Activated T-helper 1 cell treated with anti-CD3 and anti-CD28 coated beads, Interleukin-12 subunit alpha, Interleukin-12 subunit beta, Interleukin-2, Interleukin-4 antibody, amounts not matched to agents 30 ng/mL and 10 ng/mL and 1 ng/mL, durations not matched to agents 14 hours and 24 hours and 36 hours (primary cell): Measurements from ENCODE around the gene LHFPL3. TPM values are rescaled to one million over a fixed set of nuclear protein-coding genes. Genes with fewer than 3 reads are reported as not detected.
"Not testable (repeated sequence)": the region's sequence is repeated elsewhere in the genome, so short reads cannot be mapped to it uniquely, and the experiment has no call there.

Source experiments
- DNase-seq: peaks from one replicate; pipeline ENCODE4 v3.0.0; 2021; ENCODE audit warnings: low spot score
- H3K27ac Mint-ChIP-seq: one replicate; pipeline ENCODE4 v1.8.0; 2021; ENCODE audit warnings: mild to moderate bottlenecking, mixed read lengths
- H3K27me3 Mint-ChIP-seq: one replicate; pipeline ENCODE4 v1.8.0; 2022; ENCODE audit warnings: mild to moderate bottlenecking, moderate library complexity, mixed read lengths; ENCODE audit not compliant: insufficient read depth
- H3K36me3 Mint-ChIP-seq: one replicate; pipeline ENCODE4 v1.8.0; 2021; ENCODE audit warnings: low read depth, mixed read lengths
- H3K4me1 Mint-ChIP-seq: one replicate; pipeline ENCODE4 v1.8.0; 2021; ENCODE audit warnings: low read depth, mixed read lengths
- H3K4me3 Mint-ChIP-seq: one replicate; pipeline ENCODE4 v1.8.0; 2021; ENCODE audit warnings: mild to moderate bottlenecking, moderate library complexity, mixed read lengths
- H3K9me3 Mint-ChIP-seq: one replicate; pipeline ENCODE4 v1.8.0; 2021; ENCODE audit warnings: mixed read lengths
- intact Hi-C: fragments of 100-400 bp; cut with micrococcal nuclease; formaldehyde crosslinking; loops from one replicate; pipeline ENCODE4 v1.15.1; 2024
- total RNA-seq: library from RNA; stranded (reverse); gene quantifications from 2 replicates; pipeline ENCODE4 v1.2.3, GENCODE V29; 2022

Gene LHFPL3
- total RNA-seq, 1 donor from 2014 or later, result not detected

GRCh38 chr7:104529567-104529966, 201.2 kb downstream of the LHFPL3 start:
- no peaks in the 10 kb centered on the region for H3K36me3 Mint-ChIP-seq
- no peak for DNase-seq
- intact Hi-C loops, result no loop called here
- no peaks in the 10 kb centered on the region for H3K27me3 Mint-ChIP-seq
- H3K27ac Mint-ChIP-seq, result no peak overlapping the region
- H3K4me3 Mint-ChIP-seq, result no peak overlapping the region
- no peaks in the 10 kb centered on the region for H3K9me3 Mint-ChIP-seq
- no peaks in the 10 kb centered on the region for H3K4me1 Mint-ChIP-seq

- H3K27ac Mint-ChIP-seq, result no peak overlapping the region
- DNase-seq, result no peak
- no peaks in the 10 kb centered on the region for H3K36me3 Mint-ChIP-seq
- H3K4me1 Mint-ChIP-seq, result no peaks in the 10 kb centered on the region
- H3K4me3 Mint-ChIP-seq, result no peak overlapping the region
- no peaks in the 10 kb centered on the region for H3K27me3 Mint-ChIP-seq
- intact Hi-C loops, result no loop called here
- no peaks in the 10 kb centered on the region for H3K9me3 Mint-ChIP-seq
These were observed 201.8 kb downstream of the LHFPL3 start for GRCh38 chr7:104530251-104530650.

GRCh38 chr7:104534149-104534548, 205.7 kb downstream of the LHFPL3 start:
- Mint-ChIP-seq H3K4me3 (no peak overlapping the region), H3K27me3 (no peaks in the 10 kb centered on the region), H3K4me1 (no peaks in the 10 kb centered on the region), H3K27ac (no peak overlapping the region), H3K9me3 (no peaks in the 10 kb centered on the region), H3K36me3 (no peaks in the 10 kb centered on the region)
- no peak for DNase-seq
- intact Hi-C loops, result no loop called here

- H3K27ac Mint-ChIP-seq, result no peak overlapping the region
- no peaks in the 10 kb centered on the region for H3K36me3 Mint-ChIP-seq
- H3K9me3 Mint-ChIP-seq, result no peaks in the 10 kb centered on the region
- no peak for DNase-seq
- no peak overlapping the region for H3K4me3 Mint-ChIP-seq
- no peaks in the 10 kb centered on the region for H3K27me3 Mint-ChIP-seq
- intact Hi-C loops, result no loop called here
- no peaks in the 10 kb centered on the region for H3K4me1 Mint-ChIP-seq
These were observed 207.4 kb downstream of the LHFPL3 start for GRCh38 chr7:104535841-104536240.

GRCh38 chr7:104536956-104537355, 208.6 kb downstream of the LHFPL3 start:
- no peak for DNase-seq
- Mint-ChIP-seq H3K27me3 (no peaks in the 10 kb centered on the region), H3K4me3 (no peak overlapping the region), H3K27ac (no peak overlapping the region), H3K4me1 (no peaks in the 10 kb centered on the region), H3K36me3 (no peaks in the 10 kb centered on the region), H3K9me3 (no peaks in the 10 kb centered on the region)
- intact Hi-C loops, result no loop called here

GRCh38 chr7:104538152-104538551, 209.7 kb downstream of the LHFPL3 start:
- Mint-ChIP-seq H3K4me1 (no peaks in the 10 kb centered on the region), H3K36me3 (no peaks in the 10 kb centered on the region), H3K9me3 (no peaks in the 10 kb centered on the region), H3K27me3 (no peaks in the 10 kb centered on the region), H3K27ac (no peak overlapping the region), H3K4me3 (no peak overlapping the region)
- intact Hi-C loops, result no loop called here
- no peak for DNase-seq

GRCh38 chr7:104541897-104542296, 213.5 kb downstream of the LHFPL3 start:
- Mint-ChIP-seq H3K27me3 (no peaks in the 10 kb centered on the region), H3K4me3 (no peak overlapping the region), H3K36me3 (no peaks in the 10 kb centered on the region), H3K9me3 (no peaks in the 10 kb centered on the region), H3K4me1 (no peaks in the 10 kb centered on the region), H3K27ac (peak overlapping the region; percentile 23)
- intact Hi-C loops, result loop anchor here (5.0 kb wide), 1 partner anchor 190 kb away; no protein-coding TSS in a partner anchor
- DNase-seq, result no peak

- DNase-seq, result no peak
- intact Hi-C loops, result no loop called here
- no peak overlapping the region for H3K27ac Mint-ChIP-seq
- no peaks in the 10 kb centered on the region for H3K9me3 Mint-ChIP-seq
- H3K4me3 Mint-ChIP-seq, result no peak overlapping the region
- H3K4me1 Mint-ChIP-seq, result no peaks in the 10 kb centered on the region
- no peaks in the 10 kb centered on the region for H3K27me3 Mint-ChIP-seq
- H3K36me3 Mint-ChIP-seq, result no peaks in the 10 kb centered on the region
These were observed 220.5 kb downstream of the LHFPL3 start for GRCh38 chr7:104548861-104549260.

GRCh38 chr7:104550362-104550761, 222.0 kb downstream of the LHFPL3 start:
- intact Hi-C loops, result no loop called here
- no peaks in the 10 kb centered on the region for H3K36me3 Mint-ChIP-seq
- H3K27ac Mint-ChIP-seq, result no peak overlapping the region
- H3K4me3 Mint-ChIP-seq, result no peak overlapping the region
- no peaks in the 10 kb centered on the region for H3K4me1 Mint-ChIP-seq
- DNase-seq, result no peak
- H3K9me3 Mint-ChIP-seq, result no peaks in the 10 kb centered on the region
- no peaks in the 10 kb centered on the region for H3K27me3 Mint-ChIP-seq

- Mint-ChIP-seq H3K4me3 (no peak overlapping the region), H3K36me3 (no peaks in the 10 kb centered on the region), H3K27ac (no peak overlapping the region), H3K27me3 (no peaks in the 10 kb centered on the region), H3K9me3 (peaks cover 5% of the 10 kb centered on the region), H3K4me1 (no peaks in the 10 kb centered on the region)
- DNase-seq, result no peak
- intact Hi-C loops, result no loop called here
These were observed 222.8 kb downstream of the LHFPL3 start for GRCh38 chr7:104551226-104551625.

- no peaks in the 10 kb centered on the region for H3K36me3 Mint-ChIP-seq
- H3K27ac Mint-ChIP-seq, result no peak overlapping the region
- DNase-seq, result no peak
- intact Hi-C loops, result no loop called here
- peaks cover 6% of the 10 kb centered on the region for H3K9me3 Mint-ChIP-seq
- H3K4me1 Mint-ChIP-seq, result no peaks in the 10 kb centered on the region
- no peaks in the 10 kb centered on the region for H3K27me3 Mint-ChIP-seq
- H3K4me3 Mint-ChIP-seq, result no peak overlapping the region
These were observed 223.7 kb downstream of the LHFPL3 start for GRCh38 chr7:104552102-104552501.

GRCh38 chr7:104553074-104553473, 224.7 kb downstream of the LHFPL3 start:
- DNase-seq, result no peak
- no peaks in the 10 kb centered on the region for H3K36me3 Mint-ChIP-seq
- H3K4me1 Mint-ChIP-seq, result no peaks in the 10 kb centered on the region
- H3K27ac Mint-ChIP-seq, result no peak overlapping the region
- peaks cover 8% of the 10 kb centered on the region for H3K9me3 Mint-ChIP-seq
- H3K27me3 Mint-ChIP-seq, result no peaks in the 10 kb centered on the region
- intact Hi-C loops, result no loop called here
- H3K4me3 Mint-ChIP-seq, result no peak overlapping the region

- H3K4me1 Mint-ChIP-seq, H3K9me3 Mint-ChIP-seq, H3K27ac Mint-ChIP-seq, H3K36me3 Mint-ChIP-seq, H3K27me3 Mint-ChIP-seq, H3K4me3 Mint-ChIP-seq, intact Hi-C loops, DNase-seq: not testable (repeated sequence)
These were observed 235.0 kb downstream of the LHFPL3 start for GRCh38 chr7:104563350-104563901.

GRCh38 chr7:104569751-104570150, 241.3 kb downstream of the LHFPL3 start:
- no peak for DNase-seq
- H3K9me3 Mint-ChIP-seq, result no peaks in the 10 kb centered on the region
- H3K27ac Mint-ChIP-seq, result no peak overlapping the region
- intact Hi-C loops, result no loop called here
- no peak overlapping the region for H3K4me3 Mint-ChIP-seq
- H3K4me1 Mint-ChIP-seq, result no peaks in the 10 kb centered on the region
- no peaks in the 10 kb centered on the region for H3K27me3 Mint-ChIP-seq
- H3K36me3 Mint-ChIP-seq, result no peaks in the 10 kb centered on the region
